Mesenchymal stem cell (in vitro differentiated cells and primary cell): ENCODE results near the gene PDE9A.

Experiments used
- DNase-seq: peaks from one replicate; pipeline ENCODE4 v3.0.0-alpha.2; 2013
- H2AFZ ChIP-seq: one replicate; pipeline ENCODE4 v1.6.1; 2013; ENCODE audit warnings: low read depth, mild to moderate bottlenecking, control low read depth, inconsistent platforms, low read length, moderate library complexity
- H2AK5ac ChIP-seq: 2 replicates; pipeline ENCODE4 v1.6.1; 2013; ENCODE audit warnings: low read length, moderate library complexity, mild to moderate bottlenecking, inconsistent platforms; ENCODE audit not compliant: severe bottlenecking
- H2BK120ac ChIP-seq: one replicate; pipeline ENCODE4 v1.6.1; 2013; ENCODE audit warnings: low read depth, mild to moderate bottlenecking, inconsistent platforms, low read length, moderate library complexity
- H2BK12ac ChIP-seq, 2 experiments: one replicate each; pipeline ENCODE4 v1.6.1; 2013; ENCODE audit warnings: inconsistent platforms in 2 of 2, low read length in 2 of 2, mild to moderate bottlenecking in 2 of 2, moderate library complexity in 2 of 2, control low read depth in 1 of 2
- H2BK15ac ChIP-seq: one replicate; pipeline ENCODE4 v1.6.1; 2013; ENCODE audit warnings: mild to moderate bottlenecking, low read depth, inconsistent platforms; ENCODE audit not compliant: poor library complexity, severe bottlenecking
- H2BK5ac ChIP-seq: 2 replicates; pipeline ENCODE4 v1.6.1; 2013; ENCODE audit warnings: low read depth, mild to moderate bottlenecking, low read length, control low read depth, inconsistent platforms; ENCODE audit not compliant: poor library complexity, severe bottlenecking
- H3K14ac ChIP-seq, 2 experiments: one replicate each; pipeline ENCODE4 v1.6.1; 2013; ENCODE audit warnings: inconsistent platforms in 2 of 2, low read length in 2 of 2, control low read depth in 1 of 2, mild to moderate bottlenecking in 1 of 2, moderate library complexity in 1 of 2
- H3K18ac ChIP-seq, 2 experiments: one replicate each; pipeline ENCODE4 v1.6.1; 2013; ENCODE audit warnings: inconsistent platforms in 2 of 2, low read length in 2 of 2, control low read depth in 1 of 2, low read depth in 1 of 2, mild to moderate bottlenecking in 1 of 2
- H3K23ac ChIP-seq, 2 experiments: one replicate each; pipeline ENCODE4 v1.6.1; 2013; ENCODE audit warnings: inconsistent platforms in 2 of 2, low read length in 2 of 2, mild to moderate bottlenecking in 2 of 2, moderate library complexity in 2 of 2, control low read depth in 1 of 2
- H3K27ac ChIP-seq: 2 replicates; pipeline ENCODE4 v1.5.1; 2013; ENCODE audit warnings: mild to moderate bottlenecking, moderate library complexity, low read length, control low read depth, inconsistent platforms; ENCODE audit not compliant: poor library complexity, severe bottlenecking
- H3K27me3 ChIP-seq, 2 experiments: 2 replicates each; pipeline versions ENCODE4 v1.6.1 to v1.7.0; 2013; ENCODE audit warnings: low read length in 2 of 2, mild to moderate bottlenecking in 2 of 2, moderate library complexity in 2 of 2, control low read depth in 1 of 2, inconsistent platforms in 1 of 2; ENCODE audit not compliant: control insufficient read depth in 1 of 2, insufficient read depth in 1 of 2
- H3K36me3 ChIP-seq, 2 experiments: 2 replicates each; pipeline versions ENCODE4 v1.6.1 to v1.7.0; 2013; ENCODE audit warnings: low read length in 2 of 2, control low read depth in 1 of 2, inconsistent platforms in 1 of 2, low read depth in 1 of 2, mild to moderate bottlenecking in 1 of 2; ENCODE audit not compliant: insufficient read depth in 2 of 2, control insufficient read depth in 1 of 2
- H3K4ac ChIP-seq, 2 experiments: one replicate each; pipeline ENCODE4 v1.6.1; 2013; ENCODE audit warnings: inconsistent platforms in 2 of 2, low read length in 2 of 2, mild to moderate bottlenecking in 2 of 2, moderate library complexity in 2 of 2, control low read depth in 1 of 2, low read depth in 1 of 2
- H3K4me1 ChIP-seq: 2 replicates; pipeline ENCODE4 v1.6.1; 2013; ENCODE audit warnings: low read depth, low read length, control low read depth; ENCODE audit not compliant: control insufficient read depth, insufficient read depth
- H3K4me2 ChIP-seq: 2 replicates; pipeline ENCODE4 v1.6.1; 2013; ENCODE audit warnings: low read length, mild to moderate bottlenecking, inconsistent platforms; ENCODE audit not compliant: poor library complexity, severe bottlenecking
- H3K4me3 ChIP-seq, 2 experiments: 2 replicates each; pipeline versions ENCODE4 v1.5.1 to v1.7.0; 2013; ENCODE audit warnings: low read length in 2 of 2, mild to moderate bottlenecking in 2 of 2, control low read depth in 1 of 2, low read depth in 1 of 2; ENCODE audit not compliant: insufficient read depth in 1 of 2
- H3K79me1 ChIP-seq: replicated peaks from 2 replicates; pipeline ENCODE4 v1.6.1; 2013; ENCODE audit warnings: mild to moderate bottlenecking, control low read depth, low read length, inconsistent platforms; ENCODE audit not compliant: poor library complexity, severe bottlenecking
- H3K9ac ChIP-seq: 2 replicates; pipeline ENCODE4 v1.7.0; 2013; ENCODE audit warnings: mild to moderate bottlenecking, low read length, moderate library complexity
- H3K9me3 ChIP-seq: 2 replicates; pipeline ENCODE4 v1.7.0; 2013; ENCODE audit warnings: mild to moderate bottlenecking, low read length; ENCODE audit not compliant: control insufficient read depth
- H4K8ac ChIP-seq: one replicate; pipeline ENCODE4 v1.6.1; 2013; ENCODE audit warnings: inconsistent platforms, mild to moderate bottlenecking, low read length, moderate library complexity
- H4K91ac ChIP-seq: one replicate; pipeline ENCODE4 v1.6.1; 2013; ENCODE audit warnings: mild to moderate bottlenecking, low read length, inconsistent platforms
- WGBS: methylation state at CpG from one replicate; pipeline ENCODE4 v1.1.7; 2013; ENCODE audit warnings: mixed read lengths; 5-methylcytosine and 5-hydroxymethylcytosine counted together

PDE9A gene

GRCh38 chr21:42657676-42658319, 4.4 kb downstream of the PDE9A start:
- Histone ChIP-seq H3K14ac (no peak overlapping the region), H3K4ac (no peak overlapping the region), H2BK5ac (no peak overlapping the region), H2BK15ac (no peak overlapping the region), H4K8ac (no peak overlapping the region), H2BK12ac (no peak overlapping the region), H2AFZ (no peak overlapping the region), H2AK5ac (no peak overlapping the region), H3K23ac (no peak overlapping the region), H3K4me1 (peaks cover 27% of the 10 kb centered on the region), H3K9ac (no peak overlapping the region), H3K18ac (no peak overlapping the region), H3K36me3 (peaks cover 0 to 22% of the 10 kb centered on the region in 2 experiments), H2BK120ac (no peak overlapping the region), H3K9me3 (no peaks in the 10 kb centered on the region), H3K4me3 (no peak overlapping the region), H3K4me2 (no peak overlapping the region), H3K27me3 (peaks cover 33 to 48% of the 10 kb centered on the region in 2 experiments), H3K79me1 (peaks cover 35% of the 10 kb centered on the region), H3K27ac (no peak overlapping the region), H4K91ac (no peak overlapping the region)
- no peak for DNase-seq
- 95% methylated on average over 28 of the region's 28 CpGs for WGBS

GRCh38 chr21:42658320-42659105, 5.1 kb downstream of the PDE9A start:
- Histone ChIP-seq H3K79me1 (peaks cover 35% of the 10 kb centered on the region), H3K36me3 (peaks cover 0 to 26% of the 10 kb centered on the region in 2 experiments), H3K9me3 (no peaks in the 10 kb centered on the region), H4K8ac (no peak overlapping the region), H3K9ac (no peak overlapping the region), H3K14ac (no peak overlapping the region), H3K4ac (no peak overlapping the region), H3K27me3 (peaks cover 33 to 44% of the 10 kb centered on the region in 2 experiments), H2BK120ac (no peak overlapping the region), H2AK5ac (no peak overlapping the region), H3K4me2 (no peak overlapping the region), H2BK15ac (no peak overlapping the region), H4K91ac (no peak overlapping the region), H3K27ac (no peak overlapping the region), H2BK5ac (no peak overlapping the region), H3K23ac (no peak overlapping the region), H3K4me1 (peaks cover 25% of the 10 kb centered on the region), H3K18ac (no peak overlapping the region), H3K4me3 (no peak overlapping the region), H2AFZ (no peak overlapping the region), H2BK12ac (no peak overlapping the region)
- 95% methylated on average over 16 of the region's 16 CpGs for WGBS
- no peak for DNase-seq

DNA sequence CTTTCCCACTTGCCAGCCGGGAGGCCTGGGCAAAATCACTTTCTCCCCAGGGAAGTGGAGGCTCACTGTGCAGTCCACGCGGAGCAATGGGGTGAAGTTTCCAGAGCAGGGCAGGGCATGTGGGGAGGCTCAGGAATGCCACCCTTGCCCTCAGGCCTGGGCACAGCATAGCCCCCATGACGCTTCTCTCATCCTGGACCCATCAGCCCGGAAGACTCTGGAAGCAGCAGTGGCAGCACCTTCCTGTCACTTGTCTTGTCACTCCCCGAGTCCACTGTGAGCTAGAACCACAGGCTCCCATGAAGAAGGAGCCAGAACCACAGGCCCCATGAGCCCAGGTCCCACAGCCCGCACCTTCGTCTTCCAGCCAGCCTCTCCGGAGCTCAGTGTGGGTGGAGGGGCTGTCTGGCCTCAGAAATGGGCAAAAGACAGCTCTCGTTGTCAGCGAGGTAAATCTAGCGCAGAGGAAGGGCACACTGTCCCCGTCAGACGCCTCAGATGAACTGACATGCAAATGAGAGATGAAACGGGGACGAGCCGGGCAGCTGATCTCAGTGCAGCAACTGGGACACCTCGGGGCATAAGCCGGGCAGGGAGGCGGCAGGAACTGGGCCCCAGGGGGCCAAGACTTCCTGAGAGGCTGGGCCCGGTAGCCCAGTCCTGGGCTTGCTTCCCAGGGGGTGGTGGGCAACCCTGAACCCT, 6.1 kb downstream of the PDE9A start:
- Histone ChIP-seq H2BK12ac (no peak overlapping the region), H3K4me1 (peaks cover 24% of the 10 kb centered on the region), H3K9ac (no peak overlapping the region), H2BK15ac (no peak overlapping the region), H2BK120ac (no peak overlapping the region), H3K27ac (no peak overlapping the region), H3K4ac (no peak overlapping the region), H4K91ac (no peak overlapping the region), H3K18ac (no peak overlapping the region), H3K4me3 (no peak overlapping the region), H2BK5ac (no peak overlapping the region), H3K23ac (no peak overlapping the region), H3K79me1 (peaks cover 35% of the 10 kb centered on the region), H3K14ac (no peak overlapping the region), H3K36me3 (peaks cover 0 to 34% of the 10 kb centered on the region in 2 experiments), H2AK5ac (no peak overlapping the region), H2AFZ (no peak overlapping the region), H3K27me3 (peaks cover 32 to 39% of the 10 kb centered on the region in 2 experiments), H3K9me3 (no peaks in the 10 kb centered on the region), H4K8ac (no peak overlapping the region), H3K4me2 (no peak overlapping the region)
- DNase-seq: no peak
- 87% methylated on average over 21 of the region's 21 CpGs for WGBS

GRCh38 chr21:42660118-42660470, 6.7 kb downstream of the PDE9A start:
- Histone ChIP-seq H2AFZ (no peak overlapping the region), H2BK12ac (no peak overlapping the region), H3K18ac (no peak overlapping the region), H3K14ac (no peak overlapping the region), H2BK15ac (no peak overlapping the region), H3K36me3 (peaks cover 0 to 34% of the 10 kb centered on the region in 2 experiments), H3K9me3 (no peaks in the 10 kb centered on the region), H3K4me1 (peaks cover 18% of the 10 kb centered on the region), H3K23ac (no peak overlapping the region), H2BK120ac (no peak overlapping the region), H4K8ac (no peak overlapping the region), H2AK5ac (no peak overlapping the region), H3K4me3 (no peak overlapping the region), H3K27me3 (peaks cover 27 to 34% of the 10 kb centered on the region in 2 experiments), H4K91ac (no peak overlapping the region), H3K4me2 (no peak overlapping the region), H3K27ac (no peak overlapping the region), H3K4ac (no peak overlapping the region), H3K79me1 (peaks cover 30% of the 10 kb centered on the region), H3K9ac (no peak overlapping the region), H2BK5ac (no peak overlapping the region)
- WGBS: 93% methylated on average over 8 of the region's 8 CpGs
- no peak for DNase-seq
